ENCODE measurements around the gene KCNG4. TPM values are rescaled to one million over a fixed set of nuclear protein-coding genes. Genes with fewer than 3 reads are reported as not detected.

The KCNG4 gene
- total and polyA plus RNA-seq, 2 experiments from 2014 or later = 0.07 TPM; not detected in 1

GRCh38 chr16:84237994-84238750, 1.6 kb downstream of the KCNG4 start (continued):
- TF ChIP-seq, protein P1, sequence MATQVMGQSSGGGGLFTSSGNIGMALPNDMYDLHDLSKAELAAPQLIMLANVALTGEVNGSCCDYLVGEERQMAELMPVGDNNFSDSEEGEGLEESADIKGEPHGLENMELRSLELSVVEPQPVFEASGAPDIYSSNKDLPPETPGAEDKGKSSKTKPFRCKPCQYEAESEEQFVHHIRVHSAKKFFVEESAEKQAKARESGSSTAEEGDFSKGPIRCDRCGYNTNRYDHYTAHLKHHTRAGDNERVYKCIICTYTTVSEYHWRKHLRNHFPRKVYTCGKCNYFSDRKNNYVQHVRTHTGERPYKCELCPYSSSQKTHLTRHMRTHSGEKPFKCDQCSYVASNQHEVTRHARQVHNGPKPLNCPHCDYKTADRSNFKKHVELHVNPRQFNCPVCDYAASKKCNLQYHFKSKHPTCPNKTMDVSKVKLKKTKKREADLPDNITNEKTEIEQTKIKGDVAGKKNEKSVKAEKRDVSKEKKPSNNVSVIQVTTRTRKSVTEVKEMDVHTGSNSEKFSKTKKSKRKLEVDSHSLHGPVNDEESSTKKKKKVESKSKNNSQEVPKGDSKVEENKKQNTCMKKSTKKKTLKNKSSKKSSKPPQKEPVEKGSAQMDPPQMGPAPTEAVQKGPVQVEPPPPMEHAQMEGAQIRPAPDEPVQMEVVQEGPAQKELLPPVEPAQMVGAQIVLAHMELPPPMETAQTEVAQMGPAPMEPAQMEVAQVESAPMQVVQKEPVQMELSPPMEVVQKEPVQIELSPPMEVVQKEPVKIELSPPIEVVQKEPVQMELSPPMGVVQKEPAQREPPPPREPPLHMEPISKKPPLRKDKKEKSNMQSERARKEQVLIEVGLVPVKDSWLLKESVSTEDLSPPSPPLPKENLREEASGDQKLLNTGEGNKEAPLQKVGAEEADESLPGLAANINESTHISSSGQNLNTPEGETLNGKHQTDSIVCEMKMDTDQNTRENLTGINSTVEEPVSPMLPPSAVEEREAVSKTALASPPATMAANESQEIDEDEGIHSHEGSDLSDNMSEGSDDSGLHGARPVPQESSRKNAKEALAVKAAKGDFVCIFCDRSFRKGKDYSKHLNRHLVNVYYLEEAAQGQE (IDR thresholded peaks at IDR 0.05; ENCODE audit: unreplicated experiment) = no peak
- no peak for TF ChIP-seq EZH2 (IDR thresholded peaks at IDR 0.05; ENCODE audit: low read depth, unreplicated experiment)
- no peak for TF ChIP-seq ZNF331 (CRISPR knock-in tag; IDR thresholded peaks at IDR 0.05; ENCODE audit: low read depth)
- TF ChIP-seq ETS1 (IDR thresholded peaks at IDR 0.05) = no peak

DNA sequence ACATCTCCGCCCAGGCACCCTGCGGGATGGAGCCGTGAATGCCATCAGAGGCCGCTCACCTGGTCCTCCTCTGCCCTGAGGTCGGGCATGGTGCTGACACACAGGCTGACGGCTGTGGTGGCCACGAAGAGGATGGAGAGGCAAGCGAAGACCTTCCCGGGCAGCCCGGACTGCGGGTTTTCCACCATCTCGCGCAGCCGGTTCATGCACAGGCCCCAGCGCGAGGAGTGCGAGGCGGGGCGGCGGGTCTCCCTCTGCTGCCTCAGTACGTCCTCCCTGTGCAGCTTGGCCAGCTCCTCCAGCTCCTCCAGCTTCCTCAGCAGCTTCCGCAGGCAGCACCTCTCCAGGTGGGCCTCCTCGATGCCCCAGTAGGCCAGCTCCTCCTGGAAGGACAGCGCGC, 3.1 kb downstream of the KCNG4 start:
- Histone ChIP-seq H3K4me3 (no peak overlapping the region), H3K27ac (ENCODE audit: low read depth) (no peak overlapping the region), H3K4me1 (ENCODE audit: insufficient read depth) (no peaks in the 10 kb centered on the region), H3K79me2 (replicated peaks; ENCODE audit: insufficient read depth) (no peaks in the 10 kb centered on the region), H3F3A (replicated peaks; ENCODE audit: low read depth) (no peaks in the 10 kb centered on the region), H4K20me1 (replicated peaks; ENCODE audit: insufficient read depth) (no peaks in the 10 kb centered on the region), H3K9me2 (ENCODE audit: insufficient read depth) (no peaks in the 10 kb centered on the region), H2AFZ (no peak overlapping the region), H3K4me2 (no peak overlapping the region), H3K27me3 (ENCODE audit: insufficient read depth) (no peaks in the 10 kb centered on the region), H3K36me3 (ENCODE audit: insufficient read depth) (no peaks in the 10 kb centered on the region)
- Mint-ChIP-seq H3K36me3 (ENCODE audit: low read depth) (no peaks in the 10 kb centered on the region), H3K4me3 (no peak overlapping the region), H3K27ac (no peak overlapping the region), H3K4me1 (no peaks in the 10 kb centered on the region), H3K9me3 (no peaks in the 10 kb centered on the region), H3K27me3 (ENCODE audit: insufficient read depth, low read depth, poor library complexity) (peaks cover 2% of the 10 kb centered on the region)
- no peak for ATAC-seq
- no peak for DNase-seq (ENCODE audit: low spot score)
- no peak for TF ChIP-seq ZNF462 (CRISPR knock-in tag; IDR thresholded peaks at IDR 0.05)
- TF ChIP-seq STAT1 (IDR thresholded peaks at IDR 0.05; ENCODE audit: unreplicated experiment) = no peak
- no peak for TF ChIP-seq POLR2AphosphoS5 (IDR thresholded peaks at IDR 0.05; ENCODE audit: low read depth)
- TF ChIP-seq, protein P1 (IDR thresholded peaks at IDR 0.05; ENCODE audit: unreplicated experiment) = no peak
- no peak for TF ChIP-seq ZNF331 (CRISPR knock-in tag; IDR thresholded peaks at IDR 0.05; ENCODE audit: low read depth)
- no peak for TF ChIP-seq EZH2 (IDR thresholded peaks at IDR 0.05; ENCODE audit: low read depth, unreplicated experiment)
- TF ChIP-seq CREB1 (CRISPR knock-in tag; IDR thresholded peaks at IDR 0.05; ENCODE audit: low read depth) = no peak
- no peak for TF ChIP-seq NANOG (IDR thresholded peaks at IDR 0.05; ENCODE audit: borderline replicate concordance)

All from GM23338 (cell line).